Fibroblast of the aortic adventitia (primary cell): ENCODE results near the gene GSTP1. TPM values are rescaled to one million over a fixed set of nuclear protein-coding genes. Genes with fewer than 3 reads are reported as not detected.

Experiments used
- DNase-seq: peaks from one replicate; pipeline ENCODE4 v3.0.0-alpha.2; 2010; ENCODE audit warnings: low read depth
- H3K4me3 ChIP-seq: 2 replicates; pipeline ENCODE4 v1.5.1; 2011; ENCODE audit warnings: low read depth, mild to moderate bottlenecking, control low read depth, low read length, moderate library complexity
- small RNA-seq: library from RNA; depleted of rRNA; stranded (forward); fragments of <200 nt; gene quantifications from one replicate; pipeline ENCODE3, GENCODE V24; 2012
- total RNA-seq: library from RNA; depleted of rRNA; stranded (reverse); fragments of >200 nt; gene quantifications from 2 replicates; pipeline ENCODE4 v1.2.3, GENCODE V29; 2012; ENCODE audit warnings: low replicate concordance
- TF ChIP-seq, protein P1 (sequence below): IDR thresholded peaks from 2 replicates; pipeline ENCODE4 v1.5.1; 2011; ENCODE audit warnings: mild to moderate bottlenecking, low read length, control low read depth, inconsistent platforms; ENCODE audit not compliant: insufficient read depth

GSTP1 gene
- total RNA-seq, 1 donor = 538 TPM

DNA sequence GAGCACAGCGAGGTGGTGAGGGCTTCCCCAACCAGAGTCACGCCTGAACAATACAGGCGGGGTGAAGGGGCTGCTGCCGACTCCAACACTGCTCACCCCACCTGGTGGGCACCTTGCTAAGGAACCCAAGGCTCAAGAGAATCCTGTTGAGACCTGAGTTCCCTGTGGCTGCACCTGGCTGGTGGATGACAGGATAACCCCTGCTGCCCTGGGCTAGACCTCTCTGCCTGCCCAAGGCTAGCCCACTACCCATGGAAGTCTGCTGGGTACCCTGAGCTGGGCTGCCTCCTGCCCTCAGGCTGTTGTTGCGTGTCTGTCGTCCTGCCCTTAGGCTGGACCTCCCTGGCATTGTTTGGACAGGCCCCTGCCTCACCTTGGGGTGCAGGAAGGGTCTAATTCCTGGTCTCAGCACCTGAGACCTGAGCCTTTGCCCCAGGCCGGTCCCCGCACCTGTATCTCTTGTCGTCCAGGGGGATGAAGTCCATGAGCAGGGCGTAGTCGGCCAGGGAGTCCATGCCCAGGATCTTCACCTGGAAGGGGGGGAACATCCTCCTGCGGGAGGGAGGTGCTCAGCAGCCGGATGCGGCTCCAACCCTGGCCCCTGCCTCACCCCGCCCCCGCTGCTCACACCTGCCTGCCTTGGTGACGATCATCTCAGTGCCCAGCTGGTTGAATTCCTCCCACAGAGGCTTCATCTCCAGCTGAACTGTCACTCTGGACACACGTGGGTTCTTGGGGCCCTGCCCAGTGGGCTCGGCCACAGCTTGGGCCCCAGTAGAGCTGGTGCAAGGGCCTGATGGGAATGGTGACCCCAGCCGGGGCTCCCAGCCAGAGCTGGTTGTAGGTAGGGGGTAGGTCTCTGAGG lies 51.0 kb downstream of the GSTP1 start:
- no peak for DNase-seq
- TF ChIP-seq, protein P1, sequence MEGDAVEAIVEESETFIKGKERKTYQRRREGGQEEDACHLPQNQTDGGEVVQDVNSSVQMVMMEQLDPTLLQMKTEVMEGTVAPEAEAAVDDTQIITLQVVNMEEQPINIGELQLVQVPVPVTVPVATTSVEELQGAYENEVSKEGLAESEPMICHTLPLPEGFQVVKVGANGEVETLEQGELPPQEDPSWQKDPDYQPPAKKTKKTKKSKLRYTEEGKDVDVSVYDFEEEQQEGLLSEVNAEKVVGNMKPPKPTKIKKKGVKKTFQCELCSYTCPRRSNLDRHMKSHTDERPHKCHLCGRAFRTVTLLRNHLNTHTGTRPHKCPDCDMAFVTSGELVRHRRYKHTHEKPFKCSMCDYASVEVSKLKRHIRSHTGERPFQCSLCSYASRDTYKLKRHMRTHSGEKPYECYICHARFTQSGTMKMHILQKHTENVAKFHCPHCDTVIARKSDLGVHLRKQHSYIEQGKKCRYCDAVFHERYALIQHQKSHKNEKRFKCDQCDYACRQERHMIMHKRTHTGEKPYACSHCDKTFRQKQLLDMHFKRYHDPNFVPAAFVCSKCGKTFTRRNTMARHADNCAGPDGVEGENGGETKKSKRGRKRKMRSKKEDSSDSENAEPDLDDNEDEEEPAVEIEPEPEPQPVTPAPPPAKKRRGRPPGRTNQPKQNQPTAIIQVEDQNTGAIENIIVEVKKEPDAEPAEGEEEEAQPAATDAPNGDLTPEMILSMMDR = no peak

DNA sequence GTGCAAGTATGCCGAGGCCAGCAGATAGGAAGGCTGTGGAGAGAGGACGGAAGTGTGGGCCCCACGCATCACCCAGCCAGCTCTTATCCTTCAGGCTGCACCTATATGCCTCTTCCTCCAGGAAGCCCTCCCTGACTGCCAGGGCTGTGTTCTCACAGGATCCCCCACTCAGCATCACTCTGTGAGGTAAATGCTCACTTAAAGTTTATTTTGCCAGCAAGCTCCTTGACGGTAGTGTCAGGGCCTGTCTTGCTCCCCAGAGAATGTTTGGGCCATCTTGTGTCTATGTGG lies 51.6 kb downstream of the GSTP1 start:
- H3K4me3 ChIP-seq = no peak overlapping the region

More for the DNA sequence above, 51.0 kb downstream of the GSTP1 start:
- no peak overlapping the region for H3K4me3 ChIP-seq

More for the DNA sequence above, 51.6 kb downstream of the GSTP1 start:
- TF ChIP-seq, protein P1 = no peak
- DNase-seq = no peak

Small RNA genes within 50 kb of the gene (small RNA-seq; reads per million reads assigned to genes)
- not detected for gene AP003385.3

Other genes with a start within 250 kb of the GSTP1 start
- gene POLD4, start 230.3 kb upstream of the GSTP1 start, total RNA-seq = 53.5 and 101 TPM in 2 replicates
- gene CLCF1, start 210.2 kb upstream of the GSTP1 start, total RNA-seq = 1.5 and 9.4 TPM in 2 replicates
- 4.7 and 11.2 TPM in 2 replicates for gene RAD9A, start 191.8 kb upstream of the GSTP1 start, total RNA-seq
- 97.6 and 129 TPM in 2 replicates for gene PPP1CA, start 182.0 kb upstream of the GSTP1 start, total RNA-seq
- not detected in 2 replicates for gene TBC1D10C, start 179.7 kb upstream of the GSTP1 start, total RNA-seq
- gene CARNS1, start 168.1 kb upstream of the GSTP1 start, total RNA-seq = 0.09 and 0.16 TPM in 2 replicates
- 19.7 and 35.6 TPM in 2 replicates for gene RPS6KB2, start 155.3 kb upstream of the GSTP1 start, total RNA-seq
- gene PTPRCAP, start 146.1 kb upstream of the GSTP1 start, total RNA-seq = 0.41 and 0.45 TPM in 2 replicates
- gene CORO1B, start 140.3 kb upstream of the GSTP1 start, total RNA-seq = 42.3 and 76.4 TPM in 2 replicates
- not detected in 2 replicates for gene GPR152, start 131.1 kb upstream of the GSTP1 start, total RNA-seq
- not detected in 2 replicates for gene CABP4, start 128.5 kb upstream of the GSTP1 start, total RNA-seq
- gene TMEM134, start 114.6 kb upstream of the GSTP1 start, total RNA-seq = 19.2 and 27.9 TPM in 2 replicates
- 38.4 and 75.9 TPM in 2 replicates for gene AIP, start 100.8 kb upstream of the GSTP1 start, total RNA-seq
- gene PITPNM1, start 78.4 kb upstream of the GSTP1 start, total RNA-seq = 9.2 and 24.0 TPM in 2 replicates
- 8.7 and 22.1 TPM in 2 replicates for gene CDK2AP2, start 75.7 kb upstream of the GSTP1 start, total RNA-seq
- gene CABP2, start 60.4 kb upstream of the GSTP1 start, total RNA-seq = not detected in 2 replicates
- gene NDUFV1, start 23.1 kb downstream of the GSTP1 start, total RNA-seq = 116 and 138 TPM in 2 replicates
- 8.4 and 9.5 TPM in 2 replicates for gene NUDT8, start 46.1 kb downstream of the GSTP1 start, total RNA-seq
- gene TBX10, start 56.0 kb downstream of the GSTP1 start, total RNA-seq = not detected in 2 replicates
- gene ACY3, start 66.9 kb downstream of the GSTP1 start, total RNA-seq = not detected in 2 replicates
- not detected in 2 replicates for gene ALDH3B2, start 90.8 kb downstream of the GSTP1 start, total RNA-seq